ENCODE results near the gene WDR5. TPM values are rescaled to one million over a fixed set of nuclear protein-coding genes. Genes with fewer than 3 reads are reported as not detected.

The WDR5 gene
- total and polyA plus RNA-seq, 9 of the 15 experiments (the other 6 are each of a cell fraction or from before 2014, with no cell fraction given): 3.0 to 56.8 (median 38.6) TPM

- Histone ChIP-seq H3K4me1 (replicated peaks in 1 of 2; ENCODE audit: control insufficient read depth in 2 of 2, insufficient read depth in 2 of 2, low read length in 2 of 2) (peaks cover 2 to 49% of the 10 kb centered on the region in 2 experiments; a peak in 3 of 5 replicates), H3K9me3 (replicated peaks; ENCODE audit: control insufficient read depth, insufficient read depth, low read depth, low read length) (no peaks in the 10 kb centered on the region), H3K4me3 (no peak overlapping the region), H4K20me1 (replicated peaks; ENCODE audit: control insufficient read depth, insufficient read depth, low read length) (no peaks in the 10 kb centered on the region; the same call in 1 of the 2 replicates), H3K9ac (ENCODE audit: insufficient read depth in 1 of 2, low read depth in 2 of 2, low read length in 2 of 2) (peak overlapping the region in 1 of 2 experiments; percentile 79; a peak in 2 of 4 replicates), H2AFZ (ENCODE audit: low read depth, low read length) (peak overlapping the region; percentile 65), H3K9me1 (ENCODE audit: control insufficient read depth, insufficient read depth, low read length) (no peaks in the 10 kb centered on the region), H3K4me2 (ENCODE audit: insufficient read depth, low read length) (no peak overlapping the region; the same call in 1 of the 2 replicates), H3K79me2 (ENCODE audit: control insufficient read depth, insufficient read depth, low read length) (no peaks in the 10 kb centered on the region), H3K27me3 (ENCODE audit: control insufficient read depth in 2 of 2, insufficient read depth in 2 of 2, low read length in 2 of 2) (peaks cover 37 to 78% of the 10 kb centered on the region in 2 experiments; a peak in 4 of 5 replicates), H3K36me3 (ENCODE audit: control insufficient read depth, insufficient read depth, low read length) (no peaks in the 10 kb centered on the region), H3K27ac (ENCODE audit: extremely low read depth, low read depth, low read length) (no peak overlapping the region)
- intact Hi-C loops (cut with micrococcal nuclease) (loop anchor here (10.0 kb wide), 1 partner anchor 149 kb away; the partner anchor contains the start of gene RXRA), in situ Hi-C loops (cut with MboI) (no loop called here)
- peak; percentile 27 for ATAC-seq
- FAIRE-seq: no peak
- peak in 1 of 4 experiments; percentile 40 for DNase-seq (ENCODE audit: extremely low read depth in 1 of 4, low spot score in 3 of 4)
- BruUV-seq (replicated peaks): no TSS peak
- WGBS (ENCODE audit: insufficient coverage, low coverage, missing lambda C conversion rate): 11% methylated on average over 26 of the region's 35 CpGs
- POLR2A ChIA-PET: interaction anchor here (0.5 to 0.8 kb wide), 4 partner anchors 82 to 822 kb away, joined by 3 read pairs; no protein-coding TSS in a partner anchor
- CTCF ChIA-PET (ENCODE audit: low intra/inter-chr PET ratio): no interaction called here
- TF ChIP-seq NFIC (IDR thresholded peaks at IDR 0.05) (no peak), ZNF695 (CRISPR knock-in tag; IDR thresholded peaks at IDR 0.05) (no peak), REST (IDR thresholded peaks at IDR 0.05; ENCODE audit: borderline replicate concordance) (peak; percentile 20; the same call in 1 of the 2 replicates), REST (CRISPR knock-in tag; IDR thresholded peaks at IDR 0.05; ENCODE audit: low read depth) (no peak), E2F4 (CRISPR knock-in tag; IDR thresholded peaks at IDR 0.05; ENCODE audit: low read depth) (no peak), ZBTB7A (IDR thresholded peaks at IDR 0.05; ENCODE audit: borderline replicate concordance, control insufficient read depth, low read depth, low read length) (peak; percentile 47; the same call in 1 of the 2 replicates), MAX (CRISPR knock-in tag; IDR thresholded peaks at IDR 0.05) (peak; percentile 73; the same call in 1 of the 2 replicates), MAZ (CRISPR knock-in tag; conservative IDR thresholded peaks at IDR 0.05 in 1 of 2, IDR thresholded peaks at IDR 0.05 in 1 of 2) (peak in 1 of 2 experiments; percentile 32; a peak in 1 of 4 replicates), ZKSCAN3 (CRISPR knock-in tag; IDR thresholded peaks at IDR 0.05) (no peak), L3MBTL2 (IDR thresholded peaks at IDR 0.05) (0 out of 2 replicates have a peak, but pooled peaks have one; percentile 31)
These were observed 40.1 kb downstream of the WDR5 start for GRCh38 chr9:134175808-134176598.

Data from K562 (cell line).